Vagina (tissue), 2 donors: ENCODE measurements around the gene NXPH3.

Experiments used
- POLR2AphosphoS5 ChIP-seq, 2 donors: sonication (generic); formaldehyde crosslinking; IDR thresholded peaks; one replicate each; pipeline ENCODE4 v1.9.0; 2017; ENCODE audit warnings: antibody characterized with exemption in 2 of 2, mild to moderate bottlenecking in 2 of 2, low read depth in 1 of 2; ENCODE audit not compliant: insufficient read depth in 1 of 2
- TF ChIP-seq, protein P1 (sequence below), 3 experiments: fragments of 450-650 bp in 2 of 3; fragments of 200-600 bp in 1 of 3; sonication (generic) in 1 of 3; IDR thresholded peaks; one replicate each; pipeline ENCODE4 v1.5.1; 2017 to 2019; ENCODE audit warnings: antibody characterized with exemption in 3 of 3, mild to moderate bottlenecking in 2 of 3, moderate library complexity in 2 of 3

DNA sequence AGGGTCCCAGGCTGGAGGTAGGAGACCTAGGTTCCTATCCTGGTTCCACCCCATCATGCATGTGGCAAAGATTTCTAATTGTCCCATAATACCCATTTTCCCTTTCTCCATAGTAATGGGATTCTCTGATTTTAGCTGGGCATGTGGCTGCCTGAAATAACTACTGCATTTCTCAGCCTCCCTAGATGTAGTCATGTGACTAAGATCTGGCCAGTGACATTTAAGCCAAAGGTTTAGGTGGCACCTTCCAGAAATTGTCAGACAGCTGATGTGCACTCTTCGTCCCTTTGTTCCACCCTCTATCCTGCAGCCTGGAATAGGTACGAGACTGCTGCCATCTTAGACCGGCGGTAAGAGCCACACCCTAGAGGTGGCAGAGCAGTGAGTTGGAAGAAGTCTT lies 8.2 kb downstream of the NXPH3 start:
- TF ChIP-seq, protein P1, sequence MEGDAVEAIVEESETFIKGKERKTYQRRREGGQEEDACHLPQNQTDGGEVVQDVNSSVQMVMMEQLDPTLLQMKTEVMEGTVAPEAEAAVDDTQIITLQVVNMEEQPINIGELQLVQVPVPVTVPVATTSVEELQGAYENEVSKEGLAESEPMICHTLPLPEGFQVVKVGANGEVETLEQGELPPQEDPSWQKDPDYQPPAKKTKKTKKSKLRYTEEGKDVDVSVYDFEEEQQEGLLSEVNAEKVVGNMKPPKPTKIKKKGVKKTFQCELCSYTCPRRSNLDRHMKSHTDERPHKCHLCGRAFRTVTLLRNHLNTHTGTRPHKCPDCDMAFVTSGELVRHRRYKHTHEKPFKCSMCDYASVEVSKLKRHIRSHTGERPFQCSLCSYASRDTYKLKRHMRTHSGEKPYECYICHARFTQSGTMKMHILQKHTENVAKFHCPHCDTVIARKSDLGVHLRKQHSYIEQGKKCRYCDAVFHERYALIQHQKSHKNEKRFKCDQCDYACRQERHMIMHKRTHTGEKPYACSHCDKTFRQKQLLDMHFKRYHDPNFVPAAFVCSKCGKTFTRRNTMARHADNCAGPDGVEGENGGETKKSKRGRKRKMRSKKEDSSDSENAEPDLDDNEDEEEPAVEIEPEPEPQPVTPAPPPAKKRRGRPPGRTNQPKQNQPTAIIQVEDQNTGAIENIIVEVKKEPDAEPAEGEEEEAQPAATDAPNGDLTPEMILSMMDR (IDR thresholded peaks at IDR 0.05): no peak
- no peak for TF ChIP-seq POLR2AphosphoS5 (IDR thresholded peaks at IDR 0.05; ENCODE audit: insufficient read depth in 1 of 2, low read depth in 1 of 2)
